GM10266 (cell line): ENCODE results near the gene ZFYVE19.

Experiments used
- DNase-seq: peaks from one replicate; pipeline ENCODE4 v3.0.0; 2012; ENCODE audit errors: extremely low spot score
- CTCF ChIP-seq: IDR thresholded peaks from 2 replicates; pipeline ENCODE4 v1.5.1; 2012; ENCODE audit warnings: mild to moderate bottlenecking, low read depth; ENCODE audit not compliant: control insufficient read depth, insufficient read depth; ENCODE audit errors: missing control alignments

The ZFYVE19 gene

GRCh38 chr15:40828447-40829036, 21.7 kb downstream of the ZFYVE19 start, which contains the start of gene PPP1R14D:
Gene PPP1R14D, minus strand, starts transcription at chr15:40828708. Its CDS starts 67 bp downstream, at chr15:40828641.
- no peak for TF ChIP-seq CTCF
- DNase-seq: no peak

GRCh38 chr15:40829115-40829514, 22.2 kb downstream of the ZFYVE19 start:
- TF ChIP-seq CTCF: no peak
- no peak for DNase-seq

GRCh38 chr15:40830884-40831283, 24.0 kb downstream of the ZFYVE19 start:
- no peak for TF ChIP-seq CTCF
- DNase-seq: no peak

GRCh38 chr15:40831861-40832260, 25.0 kb downstream of the ZFYVE19 start:
- DNase-seq: no peak
- no peak for TF ChIP-seq CTCF

- no peak for DNase-seq
Measured at GRCh38 chr15:40832903-40833302, 26.0 kb downstream of the ZFYVE19 start.

GRCh38 chr15:40836020-40836419, 29.1 kb downstream of the ZFYVE19 start:
- no peak for DNase-seq
- no peak for TF ChIP-seq CTCF

More at GRCh38 chr15:40832903-40833302, 26.0 kb downstream of the ZFYVE19 start:
- TF ChIP-seq CTCF: no peak

- TF ChIP-seq CTCF: no peak
- no peak for DNase-seq
Measured at GRCh38 chr15:40838756-40839155, 31.9 kb downstream of the ZFYVE19 start.
